Inflammatory macrophage treated with lipopolysaccharide for 4 hours (primary cell): ENCODE measurements around the gene N4BP3.
A peak's percentile ranks its signal among the peaks of the same experiment; 100 is the strongest.

Experiments used
- DNase-seq: peaks from one replicate; pipeline ENCODE4 v3.0.0-alpha.2; 2020

The N4BP3 gene

GRCh38 chr5:178150977-178151734, 37.8 kb downstream of the N4BP3 start:
- DNase-seq: no peak

GRCh38 chr5:178152491-178153444, 39.4 kb downstream of the N4BP3 start:
- DNase-seq: no peak

- DNase-seq: peak; percentile 99
Observed at GRCh38 chr5:178153530-178154340, 40.4 kb downstream of the N4BP3 start, which contains the start of gene NHP2. Gene NHP2, minus strand, starts transcription at chr5:178153885. Its CDS starts 68 bp downstream, at chr5:178153817.

GRCh38 chr5:178155065-178155464, 41.7 kb downstream of the N4BP3 start:
- no peak for DNase-seq

- DNase-seq: no peak
Observed at GRCh38 chr5:178160176-178160575, 46.8 kb downstream of the N4BP3 start.

- DNase-seq: no peak
Observed at GRCh38 chr5:178162481-178162880, 49.1 kb downstream of the N4BP3 start.

- peak; percentile 68 for DNase-seq
Observed at GRCh38 chr5:178163772-178164735, 50.7 kb downstream of the N4BP3 start.

GRCh38 chr5:178165581-178165980, 52.2 kb downstream of the N4BP3 start:
- DNase-seq: no peak

- no peak for DNase-seq
Observed at GRCh38 chr5:178170455-178170854, 57.1 kb downstream of the N4BP3 start.

- no peak for DNase-seq
Observed at GRCh38 chr5:178174456-178174855, 61.1 kb downstream of the N4BP3 start.
